Tibial nerve (tissue), 4 donors: Measurements from ENCODE around the gene PRPF38A.

ENCODE experiments used
- CTCF ChIP-seq, 5 experiments: fragments of 200-600 bp in 3 of 5; fragments of 450-650 bp in 2 of 5; sonication (generic) in 3 of 5; IDR thresholded peaks; one replicate each; pipeline ENCODE4 v1.5.1; 2016 to 2019; ENCODE audit warnings: antibody characterized with exemption in 5 of 5, mild to moderate bottlenecking in 3 of 5, moderate library complexity in 2 of 5
- EP300 ChIP-seq, 2 donors: sonication (generic); formaldehyde crosslinking; IDR thresholded peaks; one replicate each; pipeline ENCODE4 v1.6.1; 2017; ENCODE audit warnings: antibody characterized with exemption in 2 of 2, mild to moderate bottlenecking in 1 of 2
- POLR2A ChIP-seq, 2 donors: fragments of 450-650 bp; IDR thresholded peaks; one replicate each; pipeline ENCODE4 v1.6.1; 2017; ENCODE audit warnings: antibody characterized with exemption in 2 of 2, mild to moderate bottlenecking in 2 of 2, moderate library complexity in 2 of 2

GRCh38 chr1:52436817-52437216 lies 32.4 kb downstream of the PRPF38A start:
- no peak for TF ChIP-seq CTCF (IDR thresholded peaks at IDR 0.05)
- TF ChIP-seq EP300 (IDR thresholded peaks at IDR 0.05) = no peak
- no peak for TF ChIP-seq POLR2A (IDR thresholded peaks at IDR 0.05)
